Muscle of arm (tissue), 14 donors: ENCODE results near the gene KLK12. TPM values are rescaled to one million over a fixed set of nuclear protein-coding genes. Genes with fewer than 3 reads are reported as not detected.

Experiments used
- DNase-seq: peaks from one replicate; pipeline ENCODE4 v3.0.0-alpha.2; 2013
- long read RNA-seq, 11 donors: transcript quantifications; one replicate each; lab custom pipeline, GENCODE V29; 2026
- polyA plus RNA-seq, 12 donors: library from polyadenylated mRNA; unstranded; fragments of 120-200 nt; gene quantifications; one replicate each; pipeline ENCODE4 v1.2.1, GENCODE V29; 2013; ENCODE audit not compliant: insufficient read length in 12 of 12

KLK12 gene
- polyA plus RNA-seq: not detected
- long read RNA-seq, donor 1: 0 reads
- long read RNA-seq, donor 2: 0 reads
- long read RNA-seq, donor 3: 0 reads
- long read RNA-seq, donor 4: 0 reads
- long read RNA-seq, donor 5: 0 reads
- long read RNA-seq, donor 6: 0 reads
- long read RNA-seq, donor 7: 0 reads
- long read RNA-seq, donor 8: 0 reads
- long read RNA-seq, donor 9: 0 reads
- long read RNA-seq, donor 10: 0 reads
- long read RNA-seq, donor 11: 0 reads

GRCh38 chr19:51034704-51035103, at the start of gene KLK12:
TSS of gene KLK12 (minus strand) at chr19:51035002. CDS start at chr19:51034621, 381 bp downstream.
- no peak for DNase-seq

GRCh38 chr19:51084505-51084904, 49.7 kb upstream of the KLK12 start:
- no peak for DNase-seq

- no peak for DNase-seq
These were observed 49.0 kb upstream of the KLK12 start for GRCh38 chr19:51083783-51084182.

- DNase-seq: no peak
These were observed 48.4 kb upstream of the KLK12 start for GRCh38 chr19:51083181-51083580.

GRCh38 chr19:51082611-51083010, 47.8 kb upstream of the KLK12 start, which contains the start of gene KLK14:
TSS of gene KLK14 (minus strand) at chr19:51082887. CDS start at chr19:51082614, 273 bp downstream.
- DNase-seq: no peak

GRCh38 chr19:51081476-51081875, 46.7 kb upstream of the KLK12 start:
- no peak for DNase-seq

- DNase-seq: no peak
These were observed 44.8 kb upstream of the KLK12 start for GRCh38 chr19:51079481-51080110.

GRCh38 chr19:51078731-51079130, 43.9 kb upstream of the KLK12 start:
- DNase-seq: no peak

- no peak for DNase-seq
These were observed 43.3 kb upstream of the KLK12 start for GRCh38 chr19:51078104-51078503.

- DNase-seq: no peak
These were observed 41.9 kb upstream of the KLK12 start for GRCh38 chr19:51076631-51077213.

GRCh38 chr19:51075998-51076397, 41.2 kb upstream of the KLK12 start:
- no peak for DNase-seq

GRCh38 chr19:51071095-51071405, 36.2 kb upstream of the KLK12 start:
- no peak for DNase-seq

GRCh38 chr19:51070334-51071094, 35.7 kb upstream of the KLK12 start:
- DNase-seq: no peak

- no peak for DNase-seq
These were observed 31.8 kb upstream of the KLK12 start for GRCh38 chr19:51066393-51067186.

GRCh38 chr19:51065221-51065960, 30.6 kb upstream of the KLK12 start:
- DNase-seq: no peak

- DNase-seq: no peak
These were observed 29.9 kb upstream of the KLK12 start, which contains the start of gene KLK13 for GRCh38 chr19:51064534-51065220. TSS of gene KLK13 (minus strand) at chr19:51065092. CDS start at chr19:51065067, 25 bp downstream.

- DNase-seq: no peak
These were observed 28.9 kb upstream of the KLK12 start for GRCh38 chr19:51063664-51064063.

- DNase-seq: no peak
These were observed 26.2 kb upstream of the KLK12 start for GRCh38 chr19:51060973-51061372.

- no peak for DNase-seq
These were observed 25.5 kb upstream of the KLK12 start for GRCh38 chr19:51060336-51060735.

GRCh38 chr19:51059715-51060114, 24.9 kb upstream of the KLK12 start:
- no peak for DNase-seq
